COLO668 (cell line): ENCODE measurements around the gene TALDO1.

Source experiments
- DNase-seq: peaks from one replicate; lab custom pipeline; 2025; ENCODE audit not compliant: unreplicated experiment; lab: John Stamatoyannopoulos, UW

Gene TALDO1

GRCh38 chr11:766936-767210, 19.6 kb downstream of the TALDO1 start:
- no peak for DNase-seq

DNA sequence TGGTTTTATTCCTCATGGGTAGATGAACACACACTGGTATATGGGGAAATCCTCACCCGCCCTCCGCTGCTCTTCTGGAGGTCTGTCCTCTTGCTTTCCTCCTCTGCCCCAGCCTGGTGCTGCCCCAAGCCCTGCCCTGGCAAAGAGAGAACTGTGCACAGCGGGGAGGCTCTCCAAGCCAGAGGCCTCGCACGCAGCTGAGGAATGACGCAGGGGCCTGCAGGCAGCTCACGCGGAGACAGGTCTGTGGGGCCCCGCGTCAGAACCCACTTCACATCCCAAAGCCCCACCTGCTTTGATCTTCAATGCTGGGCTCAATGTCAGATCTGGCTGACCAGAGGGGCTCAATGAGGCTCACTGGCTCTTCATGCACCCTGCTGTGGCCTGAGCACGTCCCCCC, 20.0 kb downstream of the TALDO1 start:
- DNase-seq: no peak

DNA sequence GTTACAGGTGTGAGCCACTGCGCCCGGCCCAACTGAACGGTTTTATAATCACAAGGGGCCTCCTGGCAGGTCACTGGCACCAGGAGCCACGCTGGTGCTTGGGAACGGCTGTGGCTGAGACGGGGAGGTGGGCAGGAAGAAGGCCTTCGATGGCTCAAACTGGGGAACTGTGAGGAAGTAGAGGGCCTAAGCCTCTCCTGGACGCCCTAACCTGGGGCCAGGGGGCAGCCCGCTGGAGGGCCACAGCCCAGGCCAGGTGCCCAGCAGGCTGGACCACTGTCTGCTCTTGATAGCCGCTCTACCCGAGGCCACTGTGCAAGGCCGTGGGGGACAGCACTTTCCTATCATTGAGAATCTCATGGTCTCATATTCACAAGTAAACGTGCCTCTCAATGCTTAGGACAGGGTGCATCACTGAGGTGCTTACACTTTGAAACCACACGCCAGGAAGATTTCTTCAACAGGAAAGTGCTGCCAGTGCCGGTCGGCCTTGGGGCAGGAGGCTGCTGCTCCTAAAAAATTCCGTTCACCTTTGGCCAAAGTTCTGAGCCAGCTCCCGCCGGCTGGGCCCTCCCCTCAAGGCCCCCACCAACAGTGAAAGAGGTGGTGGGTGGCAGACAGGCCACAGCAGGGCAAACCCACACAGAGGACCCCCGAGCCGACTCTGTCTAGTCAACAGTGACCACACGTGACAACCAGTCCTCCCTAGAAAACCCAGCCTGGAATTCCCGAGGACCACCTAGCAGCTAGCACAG, 22.8 kb downstream of the TALDO1 start:
- no peak for DNase-seq

GRCh38 chr11:770642-771616, 23.7 kb downstream of the TALDO1 start:
- no peak for DNase-seq

GRCh38 chr11:771617-772204, 24.4 kb downstream of the TALDO1 start:
- DNase-seq: no peak

- no peak for DNase-seq
These were observed 25.4 kb downstream of the TALDO1 start for GRCh38 chr11:772429-773390.

DNA sequence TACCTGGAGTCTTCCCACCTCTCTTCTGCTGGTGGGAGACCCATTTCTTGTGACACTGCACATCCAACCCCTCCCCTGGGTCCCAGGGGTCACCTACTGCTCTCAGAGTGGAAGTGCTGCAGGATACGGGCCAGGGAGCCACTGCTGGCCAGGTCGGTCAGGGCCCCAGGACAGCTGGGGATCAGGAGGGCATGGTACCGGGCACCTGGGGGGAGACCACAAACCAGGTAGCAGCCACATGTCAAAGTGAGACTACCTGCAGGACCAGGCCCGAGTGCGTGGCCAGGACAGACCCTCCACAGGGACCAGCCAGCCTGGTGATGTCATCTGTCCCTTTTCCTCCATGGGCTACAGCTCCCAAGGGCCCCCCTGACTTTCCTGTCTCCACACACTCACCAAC, 26.2 kb downstream of the TALDO1 start:
- no peak for DNase-seq

- DNase-seq: no peak
These were observed 26.6 kb downstream of the TALDO1 start for GRCh38 chr11:773830-774229.

GRCh38 chr11:774873-775592, 27.8 kb downstream of the TALDO1 start:
- no peak for DNase-seq

DNA sequence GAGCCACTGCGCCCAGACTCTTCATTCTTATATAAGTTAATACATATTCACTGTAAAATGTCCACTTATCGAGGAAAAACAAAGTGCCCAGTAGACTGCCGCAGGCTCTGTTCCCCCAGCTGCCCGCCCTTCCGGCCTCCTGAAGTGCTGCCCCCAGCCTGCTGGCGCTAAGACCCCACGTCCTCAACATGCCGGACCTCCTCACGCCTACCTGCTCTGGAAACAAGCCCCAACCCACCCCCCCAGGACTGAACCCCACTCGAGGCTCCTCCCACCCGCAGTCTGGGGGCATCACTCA, 28.9 kb downstream of the TALDO1 start:
- no peak for DNase-seq

GRCh38 chr11:776561-777287, 29.5 kb downstream of the TALDO1 start:
- DNase-seq: peak; percentile 35

GRCh38 chr11:777288-778255, 30.3 kb downstream of the TALDO1 start, which contains the start of gene GATD1:
Gene GATD1, minus strand, starts transcription at chr11:777487. Its CDS starts 25 bp downstream, at chr11:777462.
- DNase-seq: peak; percentile 79

DNA sequence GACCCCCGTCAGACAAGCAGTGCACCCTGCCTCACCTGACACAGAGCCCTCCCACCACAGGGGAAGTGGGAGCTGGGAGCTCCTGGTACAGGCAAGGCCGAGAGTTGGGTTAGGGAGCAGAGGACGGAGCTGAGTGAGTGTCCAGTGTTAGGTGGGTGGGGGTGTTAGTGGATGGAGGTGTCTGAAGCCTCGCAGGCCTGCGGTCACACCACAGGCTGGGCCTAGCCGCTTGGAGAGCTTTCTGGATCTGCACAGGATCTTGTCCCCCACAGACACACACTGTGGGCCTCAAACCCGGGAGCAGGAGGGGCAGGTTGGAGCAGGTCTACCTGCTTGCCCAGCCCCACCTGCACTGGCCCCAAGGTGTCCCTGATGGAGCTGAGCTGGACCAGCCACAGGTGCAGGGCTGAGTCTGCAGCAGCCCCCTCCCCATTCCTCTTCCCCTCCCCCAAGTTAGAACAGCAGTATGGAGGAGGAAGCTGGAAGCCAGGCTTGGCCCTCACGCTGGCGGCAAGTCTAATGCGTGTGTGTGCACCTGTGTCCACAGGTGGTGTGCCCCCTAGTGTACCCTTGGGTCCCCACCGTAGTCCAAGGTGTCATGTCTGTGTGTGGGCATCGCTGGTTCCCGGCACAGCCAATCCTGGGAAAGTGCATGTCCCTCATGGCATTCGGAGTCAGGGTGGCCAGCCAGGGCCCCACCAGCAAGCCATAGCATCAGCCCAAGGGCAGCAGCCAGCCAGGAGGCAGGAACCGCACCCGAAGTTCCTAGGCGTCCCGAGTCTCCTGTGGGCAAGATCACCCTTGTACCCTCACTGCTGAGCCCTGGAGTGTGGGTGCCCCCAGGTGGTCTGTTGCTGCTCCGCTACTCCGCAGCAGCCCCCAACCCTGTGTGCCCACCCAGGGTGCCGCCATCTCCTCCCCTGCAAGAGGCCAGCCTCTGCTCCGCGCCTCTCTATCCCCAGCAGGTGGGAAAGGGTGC, 32.0 kb downstream of the TALDO1 start:
- DNase-seq: no peak

DNA sequence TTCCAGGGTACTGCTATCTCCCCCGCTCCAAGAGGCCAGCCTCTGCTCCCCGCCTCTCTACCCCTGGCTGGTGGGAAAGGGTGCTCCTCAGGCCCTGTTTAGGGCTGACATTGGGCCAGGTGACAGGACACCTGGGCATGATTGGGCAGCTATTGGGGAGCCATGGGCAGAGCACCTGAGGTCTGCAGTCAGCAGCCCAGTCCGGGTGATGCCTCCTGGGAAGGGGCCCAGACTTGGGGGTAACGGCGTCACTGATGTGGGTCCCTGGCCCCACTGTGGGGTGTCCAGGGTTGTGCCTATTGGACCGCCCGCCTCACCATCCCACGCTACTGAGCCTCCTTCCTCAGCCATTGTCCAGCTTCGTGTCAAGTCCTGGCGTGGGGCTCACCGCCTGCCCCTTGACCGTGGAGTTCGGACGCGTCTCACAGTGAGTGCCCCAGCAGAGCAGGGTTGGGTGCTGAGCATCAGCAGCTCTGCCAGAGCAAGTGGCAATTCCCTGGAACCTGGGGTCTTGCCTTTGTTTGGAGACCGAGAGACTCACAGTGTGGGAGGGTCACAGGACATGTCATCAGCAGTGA, 32.8 kb downstream of the TALDO1 start:
- no peak for DNase-seq

GRCh38 chr11:782264-783174, 35.3 kb downstream of the TALDO1 start:
- DNase-seq: no peak

GRCh38 chr11:783581-784015, 36.3 kb downstream of the TALDO1 start:
- peak; percentile 18 for DNase-seq
